HepG2 (cell line): Measurements from ENCODE around the gene COPS6. TPM values are rescaled to one million over a fixed set of nuclear protein-coding genes. Genes with fewer than 3 reads are reported as not detected.
A peak's percentile ranks its signal among the peaks of the same experiment; 100 is the strongest.

Experiments
- ATM ChIP-seq: fragments of 450-650 bp; IDR thresholded peaks from 2 replicates; pipeline ENCODE4 v1.7.1; 2017; ENCODE audit warnings: mild to moderate bottlenecking, borderline replicate concordance
- BCL6 ChIP-seq: IDR thresholded peaks from 2 replicates; pipeline ENCODE4 v1.6.1; 2016; ENCODE audit warnings: missing genetic modification reagents, missing compliant biosample characterization
- BCLAF1 ChIP-seq: fragments of 450-650 bp; IDR thresholded peaks from 2 replicates; pipeline ENCODE4 v1.6.1; 2017; ENCODE audit warnings: mild to moderate bottlenecking
- BORCS8-MEF2B ChIP-seq: sonication (generic); formaldehyde crosslinking; IDR thresholded peaks from 2 replicates; pipeline ENCODE4 v1.8.0; 2022; ENCODE audit warnings: mild to moderate bottlenecking, missing genetic modification reagents
- FOXK2 ChIP-seq: fragments of 450-650 bp; IDR thresholded peaks from 2 replicates; pipeline ENCODE4 v1.6.1; 2016
- HNF4G ChIP-seq, 2 experiments: sonication (generic) in 1 of 2; formaldehyde crosslinking in 1 of 2; IDR thresholded peaks; 2 replicates each; pipeline versions ENCODE4 v1.4.0 to v1.6.1; 2011 to 2020; ENCODE audit warnings: borderline replicate concordance in 2 of 2, low read depth in 2 of 2, mild to moderate bottlenecking in 2 of 2, low read length in 1 of 2, missing genetic modification reagents in 1 of 2, moderate library complexity in 1 of 2
- JUND ChIP-seq: sonication (generic); formaldehyde crosslinking; IDR thresholded peaks from 2 replicates; pipeline ENCODE4 v1.8.0; 2022; ENCODE audit warnings: mild to moderate bottlenecking, missing genetic modification reagents
- MED8 ChIP-seq: sonication (generic); formaldehyde crosslinking; IDR thresholded peaks from 2 replicates; pipeline ENCODE4 v1.8.1; 2023; ENCODE audit warnings: mild to moderate bottlenecking, missing genetic modification reagents; ENCODE audit not compliant: insufficient replicate concordance
- NFE2L1 ChIP-seq: sonication (generic); formaldehyde crosslinking; IDR thresholded peaks from 2 replicates; pipeline ENCODE4 v1.4.0; 2020; ENCODE audit warnings: missing genetic modification reagents, mild to moderate bottlenecking, borderline replicate concordance
- NFKB2 ChIP-seq: sonication (generic); formaldehyde crosslinking; IDR thresholded peaks from 2 replicates; pipeline ENCODE4 v1.4.0; 2020; ENCODE audit warnings: missing genetic modification reagents, borderline replicate concordance
- PBX2 ChIP-seq: IDR thresholded peaks from 2 replicates; pipeline ENCODE4 v1.6.1; 2016; ENCODE audit warnings: control low read depth
- PCBP2 ChIP-seq: fragments of 200-400 bp; formaldehyde crosslinking; optimal IDR thresholded peaks from 2 replicates; pipeline ENCODE3; 2018; ENCODE audit warnings: low read length, low read depth; ENCODE audit not compliant: poor library complexity, severe bottlenecking
- RBFOX2 ChIP-seq: fragments of 200-400 bp; formaldehyde crosslinking; IDR thresholded peaks from 2 replicates; pipeline ENCODE4 v1.6.1; 2017; ENCODE audit warnings: low read depth, mild to moderate bottlenecking, low read length
- RXRA ChIP-seq: sonication (generic); formaldehyde crosslinking; IDR thresholded peaks from 2 replicates; pipeline ENCODE4 v1.5.1; 2020; ENCODE audit warnings: missing genetic modification reagents
- TCF7L2 ChIP-seq: IDR thresholded peaks from 2 replicates; pipeline ENCODE4 v1.6.1; 2011; ENCODE audit warnings: mild to moderate bottlenecking, low read depth, low read length, moderate library complexity
- TOPORS ChIP-seq: sonication (generic); formaldehyde crosslinking; IDR thresholded peaks from 2 replicates; pipeline ENCODE4 v1.8.0; 2023; ENCODE audit warnings: mild to moderate bottlenecking, missing genetic modification reagents
- ZBTB25 ChIP-seq: IDR thresholded peaks from 2 replicates; pipeline ENCODE4 v1.6.1; 2018; ENCODE audit warnings: missing genetic modification reagents
- ZFP1 ChIP-seq: IDR thresholded peaks from 2 replicates; pipeline ENCODE4 v1.6.1; 2016
- ZKSCAN5 ChIP-seq: sonication (generic); formaldehyde crosslinking; IDR thresholded peaks from 2 replicates; pipeline ENCODE4 v1.5.1; 2020; ENCODE audit warnings: mild to moderate bottlenecking, missing genetic modification reagents
- ZNF30 ChIP-seq: sonication (generic); formaldehyde crosslinking; IDR thresholded peaks from 2 replicates; pipeline ENCODE4 v1.5.0; 2020; ENCODE audit warnings: mild to moderate bottlenecking, missing genetic modification reagents
- ZNF543 ChIP-seq: sonication (generic); formaldehyde crosslinking; IDR thresholded peaks from 2 replicates; pipeline ENCODE4 v1.4.0; 2020; ENCODE audit warnings: mild to moderate bottlenecking, missing genetic modification reagents
- ZNF615 ChIP-seq: sonication (generic); formaldehyde crosslinking; IDR thresholded peaks from 2 replicates; pipeline ENCODE4 v1.5.0; 2020; ENCODE audit warnings: mild to moderate bottlenecking, missing genetic modification reagents, borderline replicate concordance
- ZNF687 ChIP-seq: sonication (generic); formaldehyde crosslinking; IDR thresholded peaks from 2 replicates; pipeline ENCODE4 v1.5.1; 2020; ENCODE audit warnings: mild to moderate bottlenecking, missing genetic modification reagents, moderate library complexity
- polyA plus RNA-seq, 8 experiments: library from polyadenylated mRNA; depleted of rRNA in 3 of 8; stranded (reverse) in 7 of 8; unstranded in 1 of 8; fragments of >200 nt; fragmentation: Illumina TruSeq in 4 of 8; extraction: Trizol in 4 of 8; gene quantifications; 2 replicates each; pipeline versions ENCODE4 v1.2.1 to v1.2.3, GENCODE V29; 2011 to 2016; ENCODE audit warnings: low read depth in 4 of 8, missing spikeins in 1 of 8, mixed read lengths in 1 of 8; ENCODE audit not compliant: insufficient read depth in 1 of 8
- total RNA-seq, 5 experiments: library from RNA; depleted of rRNA; stranded (reverse); fragments of >200 nt; fragmentation: Illumina TruSeq; extraction: Trizol; gene quantifications; 2 replicates each; pipeline ENCODE4 v1.2.3, GENCODE V29; 2016; ENCODE audit warnings: low read depth in 1 of 5

Gene COPS6
- total and polyA plus RNA-seq, 2 of the 13 experiments (the other 11 are each of a cell fraction or from before 2014, with no cell fraction given) = 33.4 to 117 TPM

DNA sequence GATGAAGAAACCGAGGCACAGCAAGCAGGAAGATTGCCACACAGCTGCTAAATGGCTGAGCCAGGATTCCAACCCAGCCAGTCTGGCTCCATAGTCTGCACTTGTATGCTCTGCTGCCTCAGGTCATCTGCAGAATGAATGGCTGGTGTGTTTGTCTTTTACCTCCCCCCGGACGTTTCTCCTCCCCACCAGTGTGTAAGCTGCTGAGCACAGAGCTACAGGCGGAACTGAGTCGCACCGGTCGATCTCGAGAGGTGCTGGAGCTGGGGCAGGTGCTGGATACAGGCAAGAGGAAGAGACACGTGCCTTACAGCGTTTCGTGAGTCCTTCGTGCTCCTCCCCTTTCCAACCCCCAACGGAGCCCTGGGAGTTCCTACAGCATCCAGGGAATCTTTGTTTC lies 33.3 kb downstream of the COPS6 start (continued):
- TF ChIP-seq MED8 (CRISPR knock-in tag) (no peak), ZFP1 (CRISPR knock-in tag) (no peak), TOPORS (CRISPR knock-in tag) (no peak), ATM (no peak), HNF4G (IDR thresholded peaks at IDR 0.05; ENCODE audit: borderline replicate concordance, low read depth, low read length) (no peak; the same call in 1 of the 2 replicates), HNF4G (CRISPR knock-in tag; IDR thresholded peaks at IDR 0.05; ENCODE audit: borderline replicate concordance, low read depth) (no peak), ZNF615 (CRISPR knock-in tag) (no peak), ZNF30 (CRISPR knock-in tag) (no peak), ZNF687 (peak; percentile 88), JUND (CRISPR knock-in tag) (no peak), RXRA (CRISPR knock-in tag) (peak; percentile 67; the same call in 1 of the 2 replicates), ZKSCAN5 (CRISPR knock-in tag) (no peak), ZBTB25 (CRISPR knock-in tag) (no peak), BORCS8-MEF2B (CRISPR knock-in tag) (no peak), RBFOX2 (no peak), BCLAF1 (no peak), FOXK2 (peak; percentile 10; the same call in 1 of the 2 replicates), PCBP2 (no peak), NFE2L1 (CRISPR knock-in tag) (no peak), TCF7L2 (no peak), NFKB2 (CRISPR knock-in tag) (0 out of 2 replicates have a peak, but pooled peaks have one; percentile 11), ZNF543 (CRISPR knock-in tag) (0 out of 2 replicates have a peak, but pooled peaks have one; percentile 18), BCL6 (no peak), PBX2 (CRISPR knock-in tag) (no peak)
